HAP-1 (cell line): ENCODE measurements around the gene ALOX12.
"Not testable (repeated sequence)": the region's sequence is repeated elsewhere in the genome, so short reads cannot be mapped to it uniquely, and the experiment has no call there.

Experiments
- DNase-seq, 2 experiments: peaks; one replicate each; pipeline ENCODE4 v3.0.0-alpha.2; 2016 to 2020; ENCODE audit warnings: low spot score in 2 of 2
- H3K27me3 ChIP-seq: fragments of 250-450 bp; sonication (Bioruptor Pico); 2 replicates; pipeline ENCODE4 v1.5.1; 2020; ENCODE audit warnings: low read depth, mild to moderate bottlenecking, moderate library complexity
- H3K36me3 ChIP-seq: fragments of 250-450 bp; sonication (Bioruptor Pico); replicated peaks from 2 replicates; pipeline ENCODE4 v1.5.1; 2020; ENCODE audit warnings: mild to moderate bottlenecking
- H3K4me1 ChIP-seq: fragments of 250-450 bp; sonication (Bioruptor Pico); 2 replicates; pipeline ENCODE4 v1.5.1; 2020; ENCODE audit warnings: mild to moderate bottlenecking
- H3K4me3 ChIP-seq: fragments of 250-450 bp; sonication (Bioruptor Pico); 2 replicates; pipeline ENCODE4 v1.5.1; 2020; ENCODE audit warnings: mild to moderate bottlenecking, moderate library complexity
- H3K9me3 ChIP-seq: fragments of 250-450 bp; sonication (Bioruptor Pico); 2 replicates; pipeline ENCODE4 v1.5.1; 2020; ENCODE audit warnings: mild to moderate bottlenecking, moderate library complexity
- in situ Hi-C: fragments of 300-500 bp; cut with MboI; formaldehyde crosslinking; loops from 3 replicates; pipeline ENCODE4 v1.14.3; 2020; ENCODE audit warnings: low sequenced_read_pairs, inconsistent platforms, mixed read lengths

The ALOX12 gene

GRCh38 chr17:7038025-7038862 lies 42.4 kb downstream of the ALOX12 start:
- peaks cover 4% of the 10 kb centered on the region for H3K4me1 ChIP-seq
- DNase-seq, result no peak
- 0 out of 2 replicates have a peak, but pooled peaks cover 2% of the 10 kb centered on the region for H3K36me3 ChIP-seq
- no peak overlapping the region for H3K4me3 ChIP-seq
- in situ Hi-C loops, result no loop called here
- no peaks in the 10 kb centered on the region for H3K9me3 ChIP-seq
- H3K27me3 ChIP-seq, result no peaks in the 10 kb centered on the region

- Histone ChIP-seq H3K36me3 (0 out of 2 replicates have a peak, but pooled peaks cover 2% of the 10 kb centered on the region), H3K4me1 (peaks cover 4% of the 10 kb centered on the region), H3K9me3 (no peaks in the 10 kb centered on the region), H3K4me3 (no peak overlapping the region), H3K27me3 (no peaks in the 10 kb centered on the region)
- DNase-seq, result no peak
- in situ Hi-C loops, result loop anchor here (10.0 kb wide), 1 partner anchor 145 kb away; no protein-coding TSS in a partner anchor
Observed at GRCh38 chr17:7039832-7040231, 44.0 kb downstream of the ALOX12 start.

- no peaks in the 10 kb centered on the region for H3K27me3 ChIP-seq
- 0 out of 2 replicates have a peak, but pooled peaks cover 2% of the 10 kb centered on the region for H3K36me3 ChIP-seq
- H3K9me3 ChIP-seq, result no peaks in the 10 kb centered on the region
- no peak overlapping the region for H3K4me3 ChIP-seq
- no peaks in the 10 kb centered on the region; the same call in none of the 2 replicates for H3K4me1 ChIP-seq
- no peak for DNase-seq
- in situ Hi-C loops, result loop anchor here (10.0 kb wide), 1 partner anchor 143 kb away; no protein-coding TSS in a partner anchor
Observed at GRCh38 chr17:7041607-7042500, 46.0 kb downstream of the ALOX12 start.

- Histone ChIP-seq H3K4me1 (no peaks in the 10 kb centered on the region; the same call in 1 of the 2 replicates), H3K4me3 (no peak overlapping the region), H3K27me3 (no peaks in the 10 kb centered on the region), H3K36me3 (0 out of 2 replicates have a peak, but pooled peaks cover 2% of the 10 kb centered on the region), H3K9me3 (no peaks in the 10 kb centered on the region)
- DNase-seq, result no peak
- in situ Hi-C loops, result loop anchor here (10.0 kb wide), 1 partner anchor 142 kb away; no protein-coding TSS in a partner anchor
Observed at GRCh38 chr17:7042501-7043181, 46.8 kb downstream of the ALOX12 start.

- H3K4me3 ChIP-seq, result no peak overlapping the region
- no peaks in the 10 kb centered on the region for H3K27me3 ChIP-seq
- H3K9me3 ChIP-seq, result no peaks in the 10 kb centered on the region
- no peaks in the 10 kb centered on the region for H3K4me1 ChIP-seq
- DNase-seq, result no peak
- 0 out of 2 replicates have a peak, but pooled peaks cover 2% of the 10 kb centered on the region for H3K36me3 ChIP-seq
- in situ Hi-C loops, result loop anchor here (10.0 kb wide), 1 partner anchor 142 kb away; no protein-coding TSS in a partner anchor
Observed at GRCh38 chr17:7043182-7043496, 47.3 kb downstream of the ALOX12 start.

GRCh38 chr17:7043497-7044198 lies 47.8 kb downstream of the ALOX12 start, which contains the start of gene SLC16A11:
Gene SLC16A11, minus strand, starts transcription at chr17:7044092. Its CDS starts 579 bp downstream, at chr17:7043513.
- H3K27me3 ChIP-seq, result no peaks in the 10 kb centered on the region
- H3K36me3 ChIP-seq, result 0 out of 2 replicates have a peak, but pooled peaks cover 2% of the 10 kb centered on the region
- no peaks in the 10 kb centered on the region for H3K4me1 ChIP-seq
- peak in 1 of 2 experiments; percentile 40 for DNase-seq
- no peaks in the 10 kb centered on the region for H3K9me3 ChIP-seq
- in situ Hi-C loops, result loop anchor here (10.0 kb wide), 1 partner anchor 141 kb away; no protein-coding TSS in a partner anchor
- H3K4me3 ChIP-seq, result no peak within 1 kb of the TSS

GRCh38 chr17:7045492-7046126 lies 49.8 kb downstream of the ALOX12 start:
- H3K4me3 ChIP-seq, result no peak overlapping the region
- no peaks in the 10 kb centered on the region for H3K27me3 ChIP-seq
- no peaks in the 10 kb centered on the region for H3K9me3 ChIP-seq
- peaks cover 4% of the 10 kb centered on the region for H3K4me1 ChIP-seq
- in situ Hi-C loops, result loop anchor here (10.0 kb wide), 1 partner anchor 139 kb away; no protein-coding TSS in a partner anchor
- H3K36me3 ChIP-seq, result no peaks in the 10 kb centered on the region
- peak; percentile 52 to 69 for DNase-seq

- in situ Hi-C loops, result loop anchor here (10.0 kb wide), 1 partner anchor 139 kb away; no protein-coding TSS in a partner anchor
- peaks cover 4% of the 10 kb centered on the region for H3K4me1 ChIP-seq
Observed at GRCh38 chr17:7046127-7046724, 50.4 kb downstream of the ALOX12 start.

GRCh38 chr17:7046725-7047397 lies 51.0 kb downstream of the ALOX12 start:
- in situ Hi-C loops, result loop anchor here (10.0 kb wide), 1 partner anchor 138 kb away; no protein-coding TSS in a partner anchor
- not testable (repeated sequence) for DNase-seq, H3K4me3 ChIP-seq, H3K4me1 ChIP-seq, H3K9me3 ChIP-seq, H3K27me3 ChIP-seq, H3K36me3 ChIP-seq

More at GRCh38 chr17:7046127-7046724, 50.4 kb downstream of the ALOX12 start:
- H3K4me3 ChIP-seq, result no peak overlapping the region
- DNase-seq, result peak in 1 of 2 experiments; percentile 35
- no peaks in the 10 kb centered on the region for H3K36me3 ChIP-seq
- H3K9me3 ChIP-seq, result no peaks in the 10 kb centered on the region
- H3K27me3 ChIP-seq, result no peaks in the 10 kb centered on the region

GRCh38 chr17:7047566-7047965 lies 51.7 kb downstream of the ALOX12 start:
- Histone ChIP-seq H3K4me1 (peaks cover 4% of the 10 kb centered on the region), H3K36me3 (no peaks in the 10 kb centered on the region), H3K27me3 (no peaks in the 10 kb centered on the region), H3K9me3 (no peaks in the 10 kb centered on the region), H3K4me3 (no peak overlapping the region)
- in situ Hi-C loops, result loop anchor here (10.0 kb wide), 1 partner anchor 137 kb away; no protein-coding TSS in a partner anchor
- DNase-seq, result no peak

GRCh38 chr17:7048968-7049367 lies 53.1 kb downstream of the ALOX12 start:
- in situ Hi-C loops, result loop anchor here (10.0 kb wide), 1 partner anchor 136 kb away; no protein-coding TSS in a partner anchor
- Histone ChIP-seq H3K36me3 (no peaks in the 10 kb centered on the region), H3K4me1 (peaks cover 4% of the 10 kb centered on the region), H3K9me3 (no peaks in the 10 kb centered on the region), H3K27me3 (no peaks in the 10 kb centered on the region), H3K4me3 (no peak overlapping the region)
- DNase-seq, result peak in 1 of 2 experiments; percentile 18
